Right atrium auricular region (tissue), 2 donors: ENCODE data around the gene BNC1. TPM values are rescaled to one million over a fixed set of nuclear protein-coding genes. Genes with fewer than 3 reads are reported as not detected.

ENCODE experiments used
- DNase-seq: peaks from one replicate; pipeline ENCODE4 v3.0.0-alpha.2; 2019; ENCODE audit warnings: low spot score
- H3K27ac ChIP-seq, 2 donors: fragments of 200-600 bp; sonication (generic); 1 replicate in 1 of 2; 2 replicates in 1 of 2; pipeline ENCODE4 v1.5.1; 2016 to 2019
- H3K27me3 ChIP-seq, 2 donors: fragments of 200-600 bp; sonication (generic); one replicate each; pipeline versions ENCODE4 v1.5.1 to v1.6.0; 2017 to 2019
- H3K36me3 ChIP-seq: fragments of 200-600 bp; sonication (generic); one replicate; pipeline ENCODE4 v1.5.1; 2016
- H3K4me1 ChIP-seq, 2 donors: fragments of 200-600 bp; sonication (generic); one replicate each; pipeline versions ENCODE4 v1.5.1 to v1.6.0; 2017 to 2019
- H3K4me3 ChIP-seq, 2 donors: fragments of 200-600 bp; sonication (generic); 1 replicate in 1 of 2; 2 replicates in 1 of 2; pipeline ENCODE4 v1.5.1; 2017 to 2019; ENCODE audit warnings: mild to moderate bottlenecking in 1 of 2, moderate library complexity in 1 of 2
- H3K9me3 ChIP-seq, 2 donors: fragments of 200-600 bp; sonication (generic); one replicate each; pipeline ENCODE4 v1.5.1; 2019
- CTCF ChIP-seq, 2 donors: fragments of 200-600 bp; sonication (generic); IDR thresholded peaks; one replicate each; pipeline ENCODE4 v1.5.1; 2019; ENCODE audit warnings: antibody characterized with exemption in 2 of 2
- total RNA-seq, 2 donors: library from RNA; depleted of rRNA; stranded (reverse); fragments of >200 nt; gene quantifications; one replicate each; pipeline ENCODE4 v1.1.0, GENCODE V29; 2016

Gene BNC1
- total RNA-seq, 2 donors from 2014 or later, result 5.4 to 15.6 TPM

DNA sequence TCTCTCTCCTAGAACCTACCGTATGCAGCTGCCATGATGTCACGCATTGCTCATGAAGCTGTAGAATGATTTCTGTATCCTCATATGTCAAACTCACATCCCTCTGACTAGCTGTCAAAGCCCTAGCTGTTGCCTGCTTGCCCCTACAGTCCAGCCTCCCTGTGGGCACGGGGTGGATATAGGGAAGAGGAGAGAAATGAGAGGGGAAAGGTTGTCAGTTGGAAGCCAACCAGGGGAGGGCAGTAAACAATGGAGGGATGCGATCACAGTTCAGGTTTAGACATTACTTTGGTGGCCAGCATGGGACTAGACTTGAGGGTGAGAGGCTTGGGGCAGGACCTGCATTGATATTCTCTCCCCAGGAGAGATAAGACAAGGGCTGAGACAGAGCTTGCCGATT lies 75.1 kb downstream of the BNC1 start:
- H3K4me1 ChIP-seq, result peaks cover 0 to 17% of the 10 kb centered on the region in 2 donors
- TF ChIP-seq CTCF (IDR thresholded peaks at IDR 0.05), result no peak
- no peak for DNase-seq
- H3K4me3 ChIP-seq, result no peak overlapping the region
- no peak overlapping the region for H3K27ac ChIP-seq
- H3K9me3 ChIP-seq, result no peaks in the 10 kb centered on the region
- H3K27me3 ChIP-seq, result no peaks in the 10 kb centered on the region
- no peaks in the 10 kb centered on the region for H3K36me3 ChIP-seq

DNA sequence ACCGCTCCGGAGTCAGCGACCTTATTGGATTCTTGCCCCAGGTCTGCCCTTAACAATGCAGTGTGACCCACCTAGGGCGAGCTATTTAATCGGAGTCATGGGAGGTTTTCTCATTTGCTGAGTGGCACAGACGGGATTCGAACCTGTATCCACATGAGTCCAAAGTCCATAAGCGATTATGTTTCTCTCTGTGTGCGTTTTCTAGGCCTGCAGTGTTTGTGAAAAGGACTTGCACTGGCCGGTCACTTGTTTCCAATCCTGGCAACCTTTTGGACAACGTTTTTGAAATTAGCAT lies 76.2 kb downstream of the BNC1 start:
- no peak for TF ChIP-seq CTCF (IDR thresholded peaks at IDR 0.05)
- no peaks in the 10 kb centered on the region for H3K9me3 ChIP-seq
- no peaks in the 10 kb centered on the region for H3K27me3 ChIP-seq
- H3K36me3 ChIP-seq, result no peaks in the 10 kb centered on the region
- H3K27ac ChIP-seq, result peak overlapping the region; percentile 91 to 93
- DNase-seq, result no peak
- peak overlapping the region; percentile 91 to 96 for H3K4me3 ChIP-seq
- H3K4me1 ChIP-seq, result peaks cover 0 to 17% of the 10 kb centered on the region in 2 donors

DNA sequence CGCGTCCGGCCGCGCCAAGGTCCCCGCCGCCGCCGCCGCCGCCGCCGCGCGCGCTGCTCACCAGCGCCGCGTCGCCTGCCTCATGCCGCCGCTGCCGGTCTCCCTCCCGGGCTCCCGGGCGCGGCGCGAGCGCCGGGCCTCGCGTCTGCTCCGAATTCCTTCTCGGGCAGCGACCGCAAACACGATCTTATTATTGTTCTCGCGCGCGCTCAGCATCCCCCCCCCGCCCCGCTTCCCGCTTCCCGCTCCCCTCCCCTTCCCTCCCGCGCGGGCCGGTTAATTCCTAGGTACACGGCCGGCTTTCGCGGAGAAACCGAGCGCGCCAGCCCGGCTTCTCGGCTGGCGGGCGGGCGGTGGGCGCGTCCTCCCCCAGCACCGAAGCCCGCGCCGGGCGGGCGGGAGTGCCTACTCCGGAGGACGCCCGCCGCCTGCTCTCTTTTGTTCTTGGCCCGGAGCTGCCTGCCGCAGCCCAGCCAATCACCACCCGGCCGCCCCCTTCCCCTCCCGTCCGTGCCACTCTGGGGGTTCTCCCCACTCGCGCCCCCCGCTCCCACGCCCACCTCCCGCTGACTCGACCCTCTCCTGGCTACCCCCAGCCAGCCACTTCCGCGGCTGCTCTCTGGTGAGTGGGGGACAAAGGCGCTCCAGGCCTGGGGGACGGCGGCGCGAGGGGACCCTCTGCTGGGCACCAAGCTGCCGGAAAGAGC lies 76.7 kb downstream of the BNC1 start, which contains the start of gene HDGFL3:
Gene HDGFL3, minus strand, starts transcription at position 164 of the 707 bp plus-strand sequence. CDS start 409 bp downstream, outside the sequence.
- DNase-seq, result no peak
- Histone ChIP-seq H3K27ac (peak within 1 kb of the TSS; percentile 91 to 93), H3K4me1 (peaks cover 0 to 17% of the 10 kb centered on the region in 2 donors), H3K36me3 (no peaks in the 10 kb centered on the region), H3K9me3 (no peaks in the 10 kb centered on the region), H3K4me3 (peak within 1 kb of the TSS; percentile 91 to 96), H3K27me3 (no peaks in the 10 kb centered on the region)
- peak in 1 of 2 donors; percentile 28 for TF ChIP-seq CTCF (IDR thresholded peaks at IDR 0.05)

- Histone ChIP-seq H3K27me3 (no peaks in the 10 kb centered on the region), H3K27ac (peak overlapping the region; percentile 91 to 93), H3K4me1 (peaks cover 0 to 17% of the 10 kb centered on the region in 2 donors), H3K36me3 (no peaks in the 10 kb centered on the region), H3K4me3 (peak overlapping the region; percentile 91 to 96), H3K9me3 (no peaks in the 10 kb centered on the region)
- TF ChIP-seq CTCF (IDR thresholded peaks at IDR 0.05), result no peak
- no peak for DNase-seq
Observed at GRCh38 chr15:83207009-83207659, 77.3 kb downstream of the BNC1 start.

DNA sequence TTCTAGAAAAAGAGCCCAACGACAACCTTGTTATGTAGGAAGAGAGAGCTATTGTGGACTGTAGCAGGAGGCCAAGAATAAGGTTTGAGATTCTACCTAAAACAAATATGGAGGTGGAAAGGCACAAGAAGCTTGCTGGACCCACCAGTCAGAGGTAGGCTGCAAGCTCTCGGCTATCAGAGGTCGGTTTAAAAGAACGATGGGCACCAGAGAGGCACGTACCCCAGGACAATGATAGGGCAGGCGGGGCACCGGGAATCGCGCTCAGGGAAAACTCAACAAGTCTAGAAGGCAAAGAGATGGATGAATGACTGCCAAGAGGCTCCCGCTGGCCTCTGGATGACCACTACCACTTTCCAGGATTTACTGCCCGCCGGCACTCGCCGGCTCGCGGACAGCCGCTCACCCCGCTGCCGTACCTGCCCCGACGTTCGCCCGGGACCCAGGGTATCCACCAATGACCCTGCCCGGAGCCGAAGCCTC lies 77.9 kb downstream of the BNC1 start:
- H3K27me3 ChIP-seq, result no peaks in the 10 kb centered on the region
- no peak for TF ChIP-seq CTCF (IDR thresholded peaks at IDR 0.05)
- peak overlapping the region; percentile 91 to 96 for H3K4me3 ChIP-seq
- no peak for DNase-seq
- peak overlapping the region; percentile 91 to 93 for H3K27ac ChIP-seq
- peaks cover 0 to 17% of the 10 kb centered on the region in 2 donors for H3K4me1 ChIP-seq
- H3K9me3 ChIP-seq, result no peaks in the 10 kb centered on the region
- no peaks in the 10 kb centered on the region for H3K36me3 ChIP-seq

Other genes with a start within 250 kb of the BNC1 start
- gene BTBD1, start 217.4 kb downstream of the BNC1 start, total RNA-seq, result 100 to 1,000 TPM; 116 to 206 TPM
- gene TM6SF1, start 177.0 kb downstream of the BNC1 start, total RNA-seq, result 10 to 100 TPM in 1 of 2 donors, 1 to 10 TPM in 1; 7.3 to 30.2 TPM
- 10 to 100 TPM; 25.6 to 30.0 TPM for gene HDGFL3, start 76.8 kb downstream of the BNC1 start, total RNA-seq
- 1 to 10 TPM in 1 of 2 donors, not detected in 1; 4.1 TPM for gene SH3GL3, start 162.7 kb upstream of the BNC1 start, total RNA-seq